ENCODE measurements around the gene NT5C3A.
"Not testable (repeated sequence)": the region's sequence is repeated elsewhere in the genome, so short reads cannot be mapped to it uniquely, and the experiment has no call there.

Gene NT5C3A

GRCh38 chr7:33035776-33036175 lies 26.8 kb downstream of the NT5C3A start:
- TF ChIP-seq CTCF (IDR thresholded peaks at IDR 0.05; ENCODE audit: insufficient read depth, low read depth, low read length, missing control alignments): no peak
- no peak overlapping the region for H3K4me3 ChIP-seq (ENCODE audit: low read length)

GRCh38 chr7:33024189-33024757 lies 38.3 kb downstream of the NT5C3A start:
- H3K4me3 ChIP-seq (ENCODE audit: low read length): no peak overlapping the region
- DNase-seq (ENCODE audit: low read depth): no peak
- TF ChIP-seq CTCF (IDR thresholded peaks at IDR 0.05; ENCODE audit: insufficient read depth, low read depth, low read length, missing control alignments): no peak

More at GRCh38 chr7:33035776-33036175, 26.8 kb downstream of the NT5C3A start:
- peak; percentile 32 for DNase-seq (ENCODE audit: low read depth)

GRCh38 chr7:33012364-33012763 lies 50.2 kb downstream of the NT5C3A start:
- no peak for TF ChIP-seq CTCF (IDR thresholded peaks at IDR 0.05; ENCODE audit: insufficient read depth, low read depth, low read length, missing control alignments)
- no peak overlapping the region for H3K4me3 ChIP-seq (ENCODE audit: low read length)
- no peak for DNase-seq (ENCODE audit: low read depth)

- DNase-seq (ENCODE audit: low read depth): no peak
- TF ChIP-seq CTCF (IDR thresholded peaks at IDR 0.05; ENCODE audit: insufficient read depth, low read depth, low read length, missing control alignments): no peak
- no peak overlapping the region for H3K4me3 ChIP-seq (ENCODE audit: low read length)
Observed at GRCh38 chr7:33009734-33010133, 52.8 kb downstream of the NT5C3A start.

- not testable (repeated sequence) for DNase-seq (ENCODE audit: low read depth); H3K4me3 ChIP-seq (ENCODE audit: low read length)
Observed at GRCh38 chr7:33005690-33006089, 56.9 kb downstream of the NT5C3A start.

GRCh38 chr7:33005193-33005592 lies 57.4 kb downstream of the NT5C3A start:
- not testable (repeated sequence) for DNase-seq (ENCODE audit: low read depth); H3K4me3 ChIP-seq (ENCODE audit: low read length)

- not testable (repeated sequence) for H3K4me3 ChIP-seq (ENCODE audit: low read length); DNase-seq (ENCODE audit: low read depth)
Observed at GRCh38 chr7:33004104-33004616, 58.4 kb downstream of the NT5C3A start.

- H3K4me3 ChIP-seq (ENCODE audit: low read length); DNase-seq (ENCODE audit: low read depth): not testable (repeated sequence)
Observed at GRCh38 chr7:33003111-33003510, 59.5 kb downstream of the NT5C3A start.

- DNase-seq (ENCODE audit: low read depth); H3K4me3 ChIP-seq (ENCODE audit: low read length): not testable (repeated sequence)
Observed at GRCh38 chr7:32999380-32999779, 63.2 kb downstream of the NT5C3A start.

GRCh38 chr7:32998361-32999171 lies 64.0 kb downstream of the NT5C3A start:
- peak; percentile 81 for DNase-seq (ENCODE audit: low read depth)

GRCh38 chr7:32997956-32998355 lies 64.6 kb downstream of the NT5C3A start:
- H3K4me3 ChIP-seq (ENCODE audit: low read length); DNase-seq (ENCODE audit: low read depth): not testable (repeated sequence)

More at GRCh38 chr7:32998361-32999171, 64.0 kb downstream of the NT5C3A start:
- not testable (repeated sequence) for H3K4me3 ChIP-seq (ENCODE audit: low read length)

GRCh38 chr7:32992750-32993149 lies 69.8 kb downstream of the NT5C3A start:
- peak; percentile 86 for DNase-seq (ENCODE audit: low read depth)
- not testable (repeated sequence) for H3K4me3 ChIP-seq (ENCODE audit: low read length)

- not testable (repeated sequence) for H3K4me3 ChIP-seq (ENCODE audit: low read length); DNase-seq (ENCODE audit: low read depth)
Observed at GRCh38 chr7:32991975-32992700, 70.4 kb downstream of the NT5C3A start.

Data from epithelial cell of esophagus (primary cell).